Measurements from ENCODE around the gene CCL22.
"Not testable (repeated sequence)": the region's sequence is repeated elsewhere in the genome, so short reads cannot be mapped to it uniquely, and the experiment has no call there.

CCL22 gene, protein sequence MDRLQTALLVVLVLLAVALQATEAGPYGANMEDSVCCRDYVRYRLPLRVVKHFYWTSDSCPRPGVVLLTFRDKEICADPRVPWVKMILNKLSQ

DNA sequence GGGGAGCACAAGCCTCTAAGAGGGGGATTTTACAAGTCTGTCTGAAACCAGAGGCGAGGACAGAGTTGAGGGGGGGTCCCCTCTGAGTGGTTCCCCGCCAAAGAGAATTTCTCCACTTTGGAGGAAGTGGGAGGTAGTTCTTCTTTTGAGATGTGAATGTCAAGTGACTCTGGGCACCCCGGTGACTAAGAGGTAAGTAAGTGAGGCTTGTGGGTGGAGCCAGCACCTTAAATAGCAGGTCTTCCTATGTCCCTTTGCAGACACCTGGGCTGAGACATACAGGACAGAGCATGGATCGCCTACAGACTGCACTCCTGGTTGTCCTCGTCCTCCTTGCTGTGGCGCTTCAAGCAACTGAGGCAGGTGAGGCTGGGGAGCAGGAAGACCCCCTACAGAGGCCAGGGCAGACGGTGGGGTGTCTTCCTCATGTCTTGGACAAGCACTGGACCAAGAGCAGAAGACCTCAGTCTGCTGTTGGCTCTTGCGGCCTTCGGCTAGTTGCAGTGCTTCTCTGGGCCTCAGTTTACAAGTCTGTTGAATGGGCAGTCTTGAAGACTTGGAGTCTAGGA lies at the start of gene CCL22:
Gene CCL22, plus strand, starts transcription at position 257 of the 569 bp plus-strand sequence. Its CDS starts 34 bp downstream, at position 291.
- no peak for DNase-seq (ENCODE audit: low spot score)

DNA sequence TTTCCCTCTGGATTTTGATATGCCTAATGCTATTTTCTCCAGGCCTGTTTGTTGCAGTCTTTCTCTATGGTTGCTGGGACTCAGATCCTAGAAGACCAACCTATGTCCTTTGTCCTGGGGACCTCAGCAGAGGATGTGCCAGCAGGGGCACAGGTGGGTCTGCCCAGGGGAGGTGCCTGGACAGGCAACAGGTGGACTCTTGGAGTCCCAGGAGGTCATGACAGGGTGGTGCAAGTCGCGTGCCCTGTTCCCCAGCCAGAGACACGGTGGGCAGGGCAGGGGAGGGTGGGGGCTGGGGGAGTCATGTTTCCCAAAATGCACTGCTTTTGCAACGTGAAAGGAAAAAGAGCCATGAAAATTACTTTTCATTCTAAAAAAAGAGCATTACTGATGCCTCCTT lies 47.8 kb upstream of the CCL22 start:
- no peak for DNase-seq (ENCODE audit: low spot score)

DNA sequence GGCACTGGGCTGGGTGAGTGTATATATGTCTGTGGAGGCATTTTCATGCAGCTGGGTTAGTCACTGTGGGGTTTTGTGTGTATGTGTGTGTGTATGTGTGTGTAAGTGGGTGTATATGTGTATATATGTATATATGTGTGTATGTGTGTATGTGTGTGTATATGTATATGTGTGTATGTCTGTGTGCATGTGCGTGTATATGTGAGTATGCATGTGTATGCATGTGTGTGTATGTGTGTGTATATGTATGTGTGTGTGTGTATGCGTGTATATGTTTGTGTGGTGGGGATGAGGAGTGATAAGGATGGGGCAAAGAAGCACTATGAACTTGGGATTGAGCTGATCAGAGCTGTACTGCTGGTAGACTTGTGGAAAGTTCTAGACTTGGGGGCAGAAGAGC lies 45.1 kb upstream of the CCL22 start:
- DNase-seq (ENCODE audit: low spot score), result no peak

DNA sequence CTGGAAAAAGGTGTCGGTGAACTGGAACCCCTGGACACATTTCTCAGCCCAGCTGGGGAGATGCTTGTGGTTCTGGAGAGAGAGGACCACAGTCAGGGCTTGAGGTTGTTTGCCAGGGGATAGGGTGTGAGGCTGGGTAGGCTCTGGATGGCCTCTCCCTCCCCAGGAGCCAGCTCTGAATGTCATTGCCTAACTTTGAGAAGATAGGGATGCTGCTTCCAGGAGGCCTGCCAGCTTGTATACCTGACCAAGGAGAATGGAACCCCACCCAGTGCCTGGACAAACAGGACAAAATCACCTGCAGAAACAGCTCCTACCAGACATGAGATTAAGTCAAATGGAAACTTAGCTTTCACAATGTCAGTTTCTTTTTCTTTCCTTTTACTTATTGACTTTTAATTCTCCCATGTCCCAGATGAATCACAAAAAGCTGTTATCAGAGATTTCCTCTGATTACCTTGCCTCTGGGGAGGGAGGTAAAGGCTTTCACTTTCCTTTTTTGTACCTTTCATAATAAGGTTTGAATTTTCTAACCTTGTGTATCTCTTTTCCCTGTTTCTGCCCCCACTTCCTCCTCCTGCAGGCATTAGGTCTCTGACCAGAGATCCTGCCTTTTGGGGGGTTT lies 44.3 kb upstream of the CCL22 start:
- DNase-seq (ENCODE audit: low spot score), result no peak

DNA sequence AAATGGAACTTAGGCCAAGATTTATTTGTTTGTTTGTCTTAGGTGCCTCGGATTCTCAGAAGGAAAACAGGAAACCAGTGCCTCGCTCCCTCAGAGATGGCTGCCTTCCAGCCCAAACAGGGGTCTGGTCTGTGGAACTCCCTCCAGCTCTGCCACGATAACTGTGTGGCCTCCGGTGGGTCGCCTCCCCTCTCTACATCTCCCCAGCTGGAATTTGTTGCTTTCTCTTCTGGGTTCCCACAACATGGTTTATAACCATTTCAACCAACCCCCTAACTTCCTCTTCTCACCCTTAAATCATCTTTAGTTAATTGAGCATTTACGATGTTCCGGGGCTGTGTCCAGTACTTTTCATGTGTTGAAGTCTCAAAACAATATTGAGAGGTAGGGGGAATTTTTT lies 43.2 kb upstream of the CCL22 start:
- DNase-seq (ENCODE audit: low spot score), result no peak

DNA sequence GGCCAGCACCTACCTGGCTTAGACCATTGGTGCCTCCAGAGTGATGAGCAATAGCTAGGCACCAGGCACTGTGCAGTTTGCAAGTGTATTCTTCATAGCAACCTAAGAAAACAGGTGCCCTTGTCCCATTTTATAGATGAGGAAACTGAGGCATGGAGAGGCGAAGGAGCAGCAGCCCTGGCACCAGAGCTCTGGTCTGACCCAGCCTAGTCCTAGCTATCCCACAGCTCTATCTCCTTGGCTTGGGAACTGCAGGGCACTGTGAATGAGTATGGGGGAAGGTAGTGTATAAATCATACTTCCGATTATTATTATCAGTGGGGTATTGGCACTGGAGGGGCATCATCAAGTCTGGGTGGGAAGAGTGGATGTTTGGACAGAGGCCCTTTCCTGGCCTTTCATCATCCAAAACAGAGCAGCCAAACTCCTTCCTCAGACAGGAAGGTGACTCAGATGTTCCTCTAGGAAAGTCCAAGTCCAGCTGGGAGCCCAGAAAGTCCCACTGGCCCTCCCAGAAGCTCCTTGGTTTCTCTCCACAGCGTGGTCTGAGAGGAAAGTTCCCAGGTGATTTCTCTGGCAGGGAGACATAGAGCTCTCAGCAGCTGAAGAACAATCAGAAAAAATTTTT lies 42.1 kb upstream of the CCL22 start:
- no peak for DNase-seq (ENCODE audit: low spot score)

DNA sequence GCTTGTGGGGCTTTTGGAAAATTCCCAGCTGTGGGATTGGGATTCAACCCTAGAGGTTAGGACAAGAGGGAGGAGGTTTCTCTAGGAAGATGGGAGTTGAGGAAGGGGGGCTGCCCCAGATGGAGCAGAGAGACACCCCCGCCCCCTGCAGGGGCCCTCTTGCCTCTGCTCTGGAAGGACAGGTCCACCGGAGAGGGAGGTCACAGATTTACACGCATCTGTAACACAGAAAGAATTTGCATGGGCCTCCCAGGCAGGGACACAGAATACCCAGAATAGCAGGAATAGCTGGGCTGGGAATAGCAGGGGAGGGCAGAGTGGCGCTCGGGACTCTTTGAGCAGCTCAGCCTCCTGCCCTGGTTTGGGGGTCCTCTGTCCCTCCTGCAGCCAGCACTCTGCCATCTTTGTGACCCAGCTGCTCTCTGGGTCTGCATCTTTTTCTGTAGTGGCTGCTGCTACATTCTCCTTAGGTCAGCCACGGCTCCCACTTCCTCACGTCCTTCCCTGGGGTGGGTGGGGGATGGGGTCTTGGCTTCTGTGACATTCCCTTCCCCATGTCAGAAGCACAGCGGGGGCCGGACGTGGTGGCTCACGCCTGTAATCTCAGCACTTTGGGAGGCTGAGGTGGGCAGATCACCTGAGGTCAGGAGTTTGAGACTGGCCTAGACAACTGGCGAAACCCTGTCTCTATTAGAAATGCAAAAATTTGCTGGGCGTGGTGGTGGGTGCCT lies 40.2 kb upstream of the CCL22 start:
- DNase-seq (ENCODE audit: low spot score), result no peak

DNA sequence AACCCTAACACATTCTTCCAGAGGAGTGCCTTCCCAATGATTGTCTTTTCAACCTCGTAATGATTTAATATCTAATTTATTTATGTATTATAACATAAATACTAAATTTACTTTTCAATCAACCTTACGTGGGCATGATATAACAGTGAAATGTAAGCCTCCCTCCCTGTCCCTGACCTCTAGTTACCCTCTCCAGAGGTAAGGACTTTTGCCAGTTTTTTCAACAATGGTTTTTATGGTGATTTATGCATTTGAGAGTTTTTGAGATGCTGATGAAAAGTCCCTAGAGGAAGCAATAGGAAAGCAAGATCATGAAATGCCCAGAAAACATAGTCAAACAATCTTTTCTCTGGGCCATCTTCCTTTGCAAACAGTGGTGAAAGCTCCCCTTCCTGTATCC lies 38.9 kb upstream of the CCL22 start:
- DNase-seq (ENCODE audit: low spot score), result no peak

DNA sequence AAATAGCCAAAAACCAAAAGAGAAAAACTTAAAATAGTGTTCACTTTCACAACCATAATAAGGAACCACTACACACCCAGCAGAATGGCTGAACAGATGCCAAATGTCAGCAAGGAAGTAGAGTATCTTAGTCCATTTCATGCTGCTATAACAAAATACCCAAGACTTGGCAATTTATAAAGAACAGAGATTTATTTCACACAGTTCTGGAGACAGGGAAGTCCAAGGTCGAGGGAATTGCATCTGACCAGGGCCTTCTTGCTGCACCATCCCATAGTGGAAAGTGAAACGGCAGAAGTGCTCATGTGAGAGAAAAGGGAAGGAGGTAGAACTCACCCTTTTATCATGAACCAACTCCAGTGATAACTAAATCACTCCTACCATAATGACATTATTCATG lies 33.8 kb upstream of the CCL22 start:
- DNase-seq (ENCODE audit: low spot score), result no peak

DNA sequence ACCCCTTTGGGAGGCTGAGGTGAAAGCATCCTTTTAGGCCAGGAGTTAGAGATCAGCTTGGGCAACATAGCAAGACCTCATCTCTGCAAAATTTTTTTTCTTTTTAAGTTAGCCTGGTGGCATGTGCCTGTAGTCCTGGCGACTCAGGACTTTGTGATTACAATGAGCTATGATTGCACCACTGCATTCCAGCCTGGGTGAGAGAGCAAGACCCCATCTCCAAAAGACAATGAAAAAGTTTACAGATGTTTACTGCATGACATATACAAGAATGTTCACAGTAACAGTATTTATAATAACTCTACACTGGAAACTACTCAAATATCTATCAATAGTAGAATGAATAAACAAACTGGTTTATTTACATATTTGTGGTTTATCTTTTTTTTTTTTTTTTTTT lies 33.1 kb upstream of the CCL22 start:
- DNase-seq (ENCODE audit: low spot score), result no peak

DNA sequence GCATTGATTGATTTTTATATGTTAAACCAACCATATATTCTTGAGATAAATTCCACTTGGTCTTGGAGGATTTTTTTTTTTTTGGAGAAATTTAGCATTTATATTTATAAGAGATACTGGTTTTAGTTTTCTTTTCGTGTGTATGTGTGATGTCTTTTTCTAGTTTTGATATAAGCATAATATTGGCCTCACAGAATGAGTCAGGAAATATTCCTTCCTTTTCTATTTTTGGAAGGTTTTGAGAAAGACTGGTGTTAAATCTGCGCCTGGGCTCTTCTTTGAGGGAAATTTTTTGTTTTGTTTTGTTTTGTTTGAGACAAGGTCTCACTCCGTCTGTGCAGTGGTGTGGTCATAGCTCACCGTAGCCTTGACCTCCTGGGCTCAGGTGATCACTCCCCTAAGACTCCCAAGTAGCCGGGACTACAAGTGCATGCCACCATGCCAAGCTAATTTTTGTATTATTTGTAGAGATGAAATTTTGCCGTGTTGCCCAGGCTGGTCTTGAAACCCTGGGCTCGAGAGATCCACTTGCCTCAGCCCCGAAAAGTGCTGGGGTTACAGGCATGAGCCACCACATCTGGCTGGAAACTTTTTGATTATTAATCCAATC lies 28.8 kb upstream of the CCL22 start:
- no peak for DNase-seq (ENCODE audit: low spot score)

DNA sequence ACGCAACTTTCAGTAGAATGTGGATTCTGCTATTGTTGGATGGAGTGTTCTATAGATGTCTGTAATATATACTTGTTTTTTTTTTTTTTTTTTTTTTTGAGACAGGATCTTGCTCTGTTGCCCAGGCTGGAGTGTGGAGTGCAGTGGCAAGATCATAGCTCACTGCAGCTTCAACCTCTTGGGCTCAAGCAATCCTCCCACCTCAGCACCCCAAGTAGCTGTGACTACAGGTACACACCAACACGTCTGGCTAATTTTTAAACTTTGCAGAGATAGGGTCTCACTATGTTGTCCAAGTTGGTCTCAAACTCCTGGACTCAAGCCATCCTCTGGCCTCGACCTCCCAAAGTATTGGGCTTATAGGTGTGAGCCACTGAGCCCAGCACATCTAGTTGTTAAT lies 27.2 kb upstream of the CCL22 start:
- DNase-seq (ENCODE audit: low spot score), result no peak

DNA sequence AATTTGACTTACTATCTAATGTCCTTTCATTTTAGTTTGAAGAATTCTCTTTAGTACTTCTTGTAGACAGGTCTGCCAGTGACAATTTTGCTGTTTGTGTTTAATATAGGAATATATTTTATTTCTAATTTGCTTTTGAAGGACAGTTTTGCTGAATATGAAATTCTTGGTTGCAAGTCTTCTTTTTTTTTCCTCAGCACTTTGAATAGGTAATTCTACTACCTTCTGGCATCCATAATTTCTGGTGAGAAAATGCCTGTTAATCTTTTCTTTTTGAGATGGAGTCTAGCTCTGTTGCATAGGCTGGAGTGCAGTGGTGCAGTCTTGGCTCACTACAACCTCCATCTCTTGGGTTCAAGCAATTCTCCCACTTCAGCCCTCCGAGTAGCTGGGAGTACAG lies 25.2 kb upstream of the CCL22 start:
- no peak for DNase-seq (ENCODE audit: low spot score)

DNA sequence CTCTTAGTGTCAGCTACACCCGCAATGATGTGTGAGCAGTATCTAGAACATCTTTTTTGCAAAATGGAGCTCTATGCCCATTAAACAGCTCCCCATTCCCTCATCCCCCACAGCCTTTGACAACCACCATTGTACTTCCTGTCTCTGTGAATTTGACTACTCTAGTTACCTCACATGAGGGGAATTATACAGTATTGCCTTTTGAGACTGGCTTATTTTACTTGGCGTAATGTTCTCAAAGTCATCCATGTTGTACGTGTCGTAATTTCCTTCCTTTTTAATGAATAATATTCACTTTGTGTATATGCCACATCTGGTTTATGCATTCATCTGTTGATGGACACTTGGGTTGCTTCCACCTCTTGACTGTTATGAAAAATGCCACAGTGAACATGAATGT lies 23.2 kb upstream of the CCL22 start:
- no peak for DNase-seq (ENCODE audit: low spot score)

DNA sequence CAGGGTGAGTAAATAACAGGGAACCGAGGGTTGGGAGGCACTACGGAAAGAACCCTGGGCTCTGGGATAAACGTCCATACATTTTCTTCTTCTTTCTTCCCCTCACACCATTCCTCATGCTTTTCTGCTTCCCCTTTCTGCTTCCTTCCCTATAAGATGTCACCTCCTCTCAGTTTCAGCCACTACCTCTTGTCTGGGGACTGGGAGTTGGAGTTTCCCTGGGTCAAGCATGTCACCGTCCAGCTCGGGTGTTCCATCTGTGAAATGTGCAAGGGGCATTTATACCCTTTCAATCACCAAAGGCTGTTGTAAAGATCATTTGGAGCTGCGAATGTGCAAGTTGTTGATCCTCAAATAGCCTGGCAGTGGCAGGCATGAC lies 17.5 kb upstream of the CCL22 start:
- no peak for DNase-seq (ENCODE audit: low spot score)

DNA sequence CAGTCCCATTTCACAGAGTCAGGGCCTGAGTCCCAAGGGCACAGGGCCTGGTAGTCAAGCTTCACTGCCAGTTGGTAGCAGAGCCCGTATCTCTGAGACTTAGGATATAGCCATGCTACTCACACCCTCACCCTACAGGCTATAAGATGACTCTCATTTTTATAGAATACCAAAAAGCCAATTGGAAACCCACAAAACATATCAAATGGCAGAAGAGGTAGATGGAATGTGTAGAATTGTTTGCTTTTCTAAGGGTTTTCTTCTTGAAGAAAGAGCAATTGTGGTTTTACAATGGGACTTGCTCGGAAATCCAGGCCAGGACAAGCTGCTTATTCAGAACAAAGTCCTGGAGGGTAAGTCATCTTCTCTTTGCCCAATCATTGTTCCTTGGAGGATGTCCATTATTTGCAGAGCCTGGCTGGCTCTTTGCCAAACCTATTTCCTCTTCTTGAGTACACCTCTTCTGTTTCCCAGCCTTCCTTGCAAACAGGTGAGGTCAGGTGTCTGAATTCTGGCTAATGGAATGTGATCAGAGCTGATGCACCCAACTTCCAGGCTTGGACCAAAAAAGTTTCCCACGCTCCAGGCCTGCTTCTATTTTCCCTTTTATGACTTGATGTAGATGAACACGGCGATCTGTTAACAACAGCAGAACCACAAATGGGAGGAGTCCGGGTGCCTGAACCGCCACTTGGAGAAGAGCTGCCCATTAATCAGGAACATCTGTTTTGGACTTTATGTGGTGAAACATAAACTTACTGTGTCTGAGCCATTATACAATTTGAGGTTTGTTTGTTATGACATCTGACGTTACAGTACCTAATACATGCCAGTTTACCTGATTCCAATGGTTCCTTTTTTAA lies 16.9 kb upstream of the CCL22 start:
- no peak for DNase-seq (ENCODE audit: low spot score)

DNA sequence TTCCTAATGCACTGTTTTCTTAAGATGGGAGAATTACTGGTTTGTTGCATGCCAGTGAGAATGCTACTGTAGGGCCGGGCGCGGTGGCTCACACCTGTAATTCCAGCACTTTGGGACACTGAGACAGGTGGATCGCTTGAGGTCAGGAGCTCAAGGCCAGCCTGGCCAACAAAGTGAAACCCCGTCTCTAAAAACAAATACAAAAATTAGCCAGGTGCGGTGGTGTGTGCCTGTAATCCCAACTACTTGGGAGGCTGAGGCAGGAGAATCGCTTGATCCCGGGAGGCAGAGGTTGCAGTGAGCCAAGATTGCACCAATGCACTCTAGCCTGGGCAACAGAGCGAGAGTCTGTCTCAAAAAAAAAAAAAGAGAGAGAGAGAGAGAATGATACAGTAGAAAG lies 16.0 kb upstream of the CCL22 start:
- DNase-seq (ENCODE audit: low spot score), result not testable (repeated sequence)

DNA sequence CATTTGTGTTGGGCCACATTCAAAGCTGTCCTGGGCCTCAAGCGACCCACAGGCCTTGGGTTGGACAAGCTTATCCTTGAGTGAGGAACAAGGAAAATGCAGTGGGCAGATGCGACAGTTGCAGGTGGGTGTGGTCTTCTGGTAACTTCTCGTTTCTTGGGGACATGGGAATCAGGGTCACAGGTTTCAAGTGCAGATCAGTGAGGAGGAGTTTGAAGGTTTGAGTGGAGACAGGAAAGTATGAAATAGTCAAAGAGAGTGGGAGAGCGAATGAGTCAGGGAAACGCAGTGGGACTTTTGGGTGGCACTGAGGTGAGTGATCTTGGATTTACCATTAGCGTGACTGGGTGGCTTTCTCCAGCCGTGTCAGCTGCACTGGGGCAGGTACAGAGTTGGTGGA lies 15.4 kb upstream of the CCL22 start:
- DNase-seq (ENCODE audit: low spot score), result no peak

DNA sequence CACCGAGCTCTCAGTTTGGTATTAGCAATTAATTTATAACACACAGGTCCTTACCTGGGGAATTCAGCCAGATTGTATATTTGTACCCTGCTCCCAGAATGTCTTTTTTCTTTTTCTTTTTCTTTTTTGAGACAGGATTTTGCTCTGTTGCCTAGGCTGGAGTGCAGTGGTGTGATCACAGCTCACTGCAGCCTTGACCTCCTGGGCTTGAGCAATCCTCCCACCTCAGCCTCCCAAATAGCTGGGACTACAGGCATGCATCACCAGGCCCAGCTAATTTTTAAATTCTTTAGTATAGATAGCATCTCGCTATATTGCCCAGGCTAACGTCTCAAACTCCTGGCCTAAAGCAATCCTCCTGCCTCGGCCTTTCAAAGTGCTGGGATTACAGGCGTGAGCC lies 14.5 kb upstream of the CCL22 start:
- not testable (repeated sequence) for DNase-seq (ENCODE audit: low spot score)

DNA sequence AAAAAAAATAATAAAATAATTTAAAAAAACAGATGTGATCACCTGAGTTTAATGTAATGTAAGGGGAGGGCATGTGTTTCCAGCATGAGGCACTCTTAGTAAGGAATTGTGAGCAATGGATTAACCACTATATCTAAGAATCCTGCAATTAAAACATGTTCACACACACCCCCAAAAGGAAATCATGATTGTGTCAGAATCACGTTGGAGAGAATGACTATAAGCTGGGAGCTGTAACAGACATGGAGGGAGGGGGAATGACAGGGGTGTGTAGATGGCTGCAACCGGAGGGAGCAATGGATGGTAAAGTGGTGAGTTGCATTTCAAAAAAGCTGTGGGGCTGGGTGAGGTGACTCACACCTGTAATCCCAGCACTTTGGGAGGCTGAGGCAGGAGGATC lies 13.6 kb upstream of the CCL22 start:
- DNase-seq (ENCODE audit: low spot score), result no peak

DNA sequence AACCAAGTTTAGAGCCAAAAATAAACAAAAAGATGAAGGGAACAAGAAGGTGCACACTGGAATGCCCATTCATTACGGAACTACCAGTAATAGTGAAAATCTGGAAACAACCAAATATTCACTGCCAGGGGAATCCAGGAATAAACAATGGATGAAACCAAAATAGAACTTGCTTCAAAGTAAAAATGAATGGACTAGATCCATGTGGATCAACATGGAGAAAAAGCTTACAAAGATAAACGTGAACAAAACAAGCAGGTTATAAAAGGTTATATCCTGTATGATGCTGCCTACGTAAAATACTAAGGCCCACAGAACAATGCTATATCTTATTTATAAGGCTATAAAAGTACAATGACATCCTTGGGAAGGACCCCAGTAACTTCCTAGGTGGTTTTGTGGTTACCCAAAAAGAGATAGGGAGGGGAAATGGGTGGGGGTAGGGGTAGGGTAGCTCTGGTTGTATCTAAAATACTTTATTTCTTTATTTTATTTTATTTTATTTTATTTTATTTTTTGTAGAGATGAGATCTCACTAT lies 12.8 kb upstream of the CCL22 start:
- DNase-seq (ENCODE audit: low spot score), result no peak
